ELR (cell line): Measurements from ENCODE around the gene CEMP1.
A peak's percentile ranks its signal among the peaks of the same experiment; 100 is the strongest.

Experiments used
- DNase-seq: peaks from one replicate; pipeline ENCODE4 v3.0.0-alpha.2; 2015; ENCODE audit warnings: low read depth

The CEMP1 gene

DNA sequence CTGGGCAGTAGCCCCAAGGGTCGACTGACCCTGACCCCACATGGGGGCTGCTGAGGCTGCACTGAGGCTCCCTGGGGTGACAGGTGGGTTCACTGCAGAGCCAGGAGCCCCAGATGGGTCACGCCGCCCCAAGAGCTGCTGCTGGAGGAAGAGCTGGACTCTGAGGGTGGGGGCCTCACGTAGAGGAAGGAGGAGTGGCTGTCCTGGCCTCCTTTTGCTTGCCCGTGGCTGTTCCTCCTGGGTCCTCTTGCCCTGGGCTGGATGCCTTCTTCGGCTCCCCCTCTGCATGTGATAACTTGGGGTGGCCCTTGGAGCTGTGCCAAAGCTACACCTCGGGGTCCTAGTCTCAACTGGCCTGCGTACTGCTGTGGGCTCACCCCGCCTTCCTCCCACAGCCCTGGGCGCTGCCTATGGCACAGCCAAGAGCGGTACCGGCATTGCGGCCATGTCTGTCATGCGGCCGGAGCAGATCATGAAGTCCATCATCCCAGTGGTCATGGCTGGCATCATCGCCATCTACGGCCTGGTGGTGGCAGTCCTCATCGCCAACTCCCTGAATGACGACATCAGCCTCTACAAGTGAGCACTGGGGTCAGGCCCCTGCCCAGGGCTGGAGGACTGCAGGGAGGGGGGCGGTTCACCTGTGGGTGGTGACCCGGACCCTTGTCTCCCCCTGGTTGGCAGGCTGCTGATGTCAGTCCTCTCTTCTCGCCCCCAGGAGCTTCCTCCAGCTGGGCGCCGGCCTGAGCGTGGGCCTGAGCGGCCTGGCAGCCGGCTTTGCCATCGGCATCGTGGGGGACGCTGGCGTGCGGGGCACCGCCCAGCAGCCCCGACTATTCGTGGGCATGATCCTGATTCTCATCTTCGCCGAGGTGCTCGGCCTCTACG lies 12.1 kb downstream of the CEMP1 start:
- no peak for DNase-seq

DNA sequence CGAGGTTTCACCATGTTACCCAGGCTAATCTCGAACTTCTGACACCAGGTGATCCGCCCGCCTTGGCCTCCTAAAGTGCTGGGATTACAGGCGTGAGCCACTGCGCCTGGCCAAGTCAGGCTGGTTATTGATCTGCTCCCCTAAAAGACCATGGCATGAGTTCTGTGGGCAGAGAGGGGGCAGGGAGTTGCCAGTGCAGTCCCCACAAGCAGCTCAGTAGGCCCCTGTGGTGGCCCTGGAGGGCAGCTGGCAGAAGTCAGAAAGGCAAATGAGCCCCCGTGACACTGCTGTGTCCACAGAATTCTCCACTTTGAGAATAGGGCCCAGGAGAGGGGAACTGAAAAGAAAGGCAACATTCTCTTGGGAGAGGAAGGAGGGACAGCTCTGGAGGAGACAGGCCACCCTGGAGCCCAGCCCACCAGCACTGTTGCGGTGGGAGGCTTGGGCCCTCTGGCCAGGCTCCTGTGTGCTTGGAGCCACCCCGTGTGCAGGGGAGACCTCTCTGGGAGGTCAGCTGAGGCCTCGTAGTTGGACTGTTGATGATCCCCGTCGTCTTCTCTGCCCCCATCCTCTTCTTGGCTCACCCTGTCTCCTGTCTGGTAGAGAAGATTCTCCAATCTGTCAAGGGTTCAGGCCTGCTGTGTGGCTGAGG lies 13.1 kb downstream of the CEMP1 start:
- no peak for DNase-seq

DNA sequence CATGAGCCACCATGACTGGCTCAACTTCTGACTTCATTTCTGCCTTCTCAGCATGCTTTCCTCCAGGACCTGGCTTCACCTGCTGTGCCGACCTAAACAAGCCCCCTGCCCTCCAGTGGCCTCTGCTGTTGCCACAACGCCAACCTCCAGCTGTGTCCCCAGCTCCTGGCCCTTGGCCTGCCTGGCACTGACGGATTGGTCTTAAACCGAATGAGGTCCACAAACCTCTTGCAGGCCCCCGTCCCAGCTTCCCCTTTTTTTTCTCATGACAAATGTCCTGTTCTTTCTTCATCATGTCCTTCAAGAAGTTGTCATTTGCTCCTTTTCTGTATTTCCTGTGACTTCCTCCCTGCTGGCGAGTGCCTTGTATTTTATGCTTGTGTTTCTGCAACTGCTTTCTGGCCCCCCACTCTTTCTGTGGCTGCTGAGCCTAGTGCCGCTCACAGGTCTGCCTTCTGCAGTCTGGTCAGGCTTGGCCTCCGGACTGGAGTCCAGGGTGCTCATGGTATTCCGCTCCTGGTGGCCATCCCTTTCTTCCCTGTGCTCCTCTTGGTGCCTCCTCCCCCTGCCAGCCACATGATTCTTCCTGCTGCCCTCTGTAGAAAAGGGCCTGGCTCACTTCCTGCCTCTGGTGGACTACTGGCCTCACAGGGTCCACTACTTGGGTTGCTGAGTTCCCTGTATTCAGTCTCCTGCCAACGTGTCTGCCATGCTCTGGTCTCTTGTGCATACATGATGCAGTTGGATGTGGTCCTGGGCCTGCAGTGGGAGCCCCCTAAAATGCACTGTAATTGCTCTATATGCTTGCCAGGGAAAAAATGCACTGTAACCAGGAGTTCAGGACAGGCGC lies 14.6 kb downstream of the CEMP1 start:
- DNase-seq: peak; percentile 42

DNA sequence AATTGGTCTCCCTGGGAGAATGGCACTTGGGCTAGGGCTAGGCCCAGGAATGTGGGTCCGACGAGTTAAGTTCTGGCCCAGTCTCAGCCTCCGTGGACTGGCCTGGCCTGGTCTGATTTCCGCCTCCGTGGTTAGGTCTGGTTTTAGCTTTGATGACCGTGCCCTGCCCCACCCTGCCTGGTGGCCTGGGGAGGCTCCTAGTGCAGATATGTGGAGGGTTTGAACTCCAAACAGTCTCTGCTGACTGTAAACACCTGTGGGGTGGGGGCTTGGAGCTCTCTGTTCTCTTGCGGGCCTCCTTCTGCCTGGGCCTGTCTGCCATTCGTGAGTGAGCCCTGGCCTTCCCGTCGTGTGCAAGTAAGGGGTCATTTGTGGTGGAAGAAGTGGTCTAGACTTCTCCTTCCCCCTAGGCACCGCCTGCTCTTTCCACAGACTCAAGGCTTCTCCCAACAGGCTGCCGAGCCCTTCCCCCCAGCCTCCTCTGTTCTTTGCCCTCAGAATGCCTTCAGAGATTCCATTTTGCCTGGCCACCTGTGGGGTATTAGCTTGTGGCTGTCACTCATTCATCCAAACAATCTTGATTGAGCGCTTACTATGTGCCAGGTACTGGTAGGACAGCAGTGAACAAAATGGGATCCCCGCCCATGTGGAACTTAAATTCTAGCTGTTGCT lies 15.9 kb downstream of the CEMP1 start:
- no peak for DNase-seq

DNA sequence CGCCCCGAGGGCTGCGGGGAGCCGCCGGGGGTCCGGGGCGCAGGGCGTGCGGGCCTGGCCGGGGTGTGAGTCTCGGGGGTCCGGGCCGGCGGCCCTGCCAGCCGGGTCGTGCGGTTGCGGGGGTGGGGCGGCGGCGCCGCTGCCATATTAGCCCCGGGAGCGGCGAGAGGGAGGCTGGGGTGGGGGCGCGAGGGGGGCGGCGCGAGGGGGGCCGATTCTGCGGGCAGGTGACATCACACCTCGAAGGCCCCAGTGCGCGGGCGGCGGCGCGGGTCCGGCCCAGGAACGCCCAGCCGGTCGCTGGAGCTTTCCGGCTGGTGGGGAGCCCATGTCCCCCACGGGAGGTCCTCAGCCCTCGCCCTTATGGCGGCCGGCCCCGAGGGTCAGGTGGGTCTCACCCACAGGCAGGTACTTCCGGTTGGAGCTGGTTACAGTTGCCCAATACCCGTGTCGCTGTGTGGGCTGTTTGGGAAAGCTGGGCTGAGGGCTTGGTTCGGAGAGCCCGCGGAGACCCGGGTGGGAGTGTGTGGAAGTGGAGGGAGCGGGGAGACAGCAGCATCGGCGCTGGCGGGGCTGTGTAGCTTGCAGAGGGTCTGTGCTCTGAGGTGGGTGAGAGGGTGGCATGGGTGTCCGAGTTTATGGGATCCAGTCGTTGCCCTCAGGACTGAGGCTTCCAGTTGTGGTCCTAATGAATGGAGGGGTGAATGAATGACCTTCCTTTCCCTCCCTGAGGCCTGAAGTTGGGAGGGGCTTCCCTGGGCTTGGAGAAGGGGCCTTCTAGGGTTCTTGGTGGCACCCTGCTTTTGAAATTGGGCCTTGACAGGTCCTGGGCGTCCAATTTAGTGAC lies 16.7 kb downstream of the CEMP1 start:
- peak; percentile 23 for DNase-seq

DNA sequence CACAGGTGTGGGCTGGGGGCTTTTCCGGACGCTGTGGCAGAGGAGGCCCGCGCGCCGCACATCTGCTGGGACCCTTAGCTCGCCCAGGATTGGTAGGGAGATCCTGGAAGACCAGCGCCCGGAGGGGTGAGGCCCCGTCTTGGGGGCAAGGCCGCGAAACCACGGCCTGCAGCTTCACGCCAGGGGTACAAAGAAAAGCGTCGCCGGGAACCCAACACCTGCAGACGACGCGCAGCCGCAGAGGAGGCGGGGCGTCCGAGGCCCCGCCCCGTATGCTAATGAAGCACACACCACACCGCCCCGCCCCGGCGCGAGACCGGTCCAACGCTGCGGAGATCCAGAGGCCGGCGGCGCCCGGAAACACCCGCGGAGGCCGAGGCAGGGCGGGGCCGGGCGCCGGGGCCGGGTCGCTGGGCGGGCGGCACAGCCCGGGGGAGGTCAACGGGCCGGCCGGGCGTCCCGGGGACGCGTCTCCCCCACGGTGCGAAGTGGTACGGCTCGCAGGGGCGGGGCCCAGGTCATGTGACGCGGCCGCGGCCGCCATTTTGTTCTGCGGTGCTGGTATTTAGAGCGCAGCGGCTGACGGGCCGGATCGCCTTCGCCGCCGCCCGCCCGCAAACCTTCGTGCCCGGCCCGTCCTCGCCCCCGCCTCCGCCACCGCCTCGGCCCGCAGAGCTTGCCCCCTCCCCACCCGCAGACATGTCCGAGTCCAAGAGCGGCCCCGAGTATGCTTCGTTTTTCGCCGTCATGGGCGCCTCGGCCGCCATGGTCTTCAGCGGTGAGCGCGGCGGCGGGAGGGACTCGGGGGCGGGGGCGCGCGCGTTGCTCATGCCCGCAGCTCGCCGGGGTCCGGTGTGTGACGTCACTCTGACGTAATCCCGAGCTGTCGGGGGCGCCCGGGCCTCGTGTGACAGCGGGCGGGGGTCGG lies 17.5 kb downstream of the CEMP1 start, which contains the start of gene ATP6V0C:
Gene ATP6V0C (plus strand): TSS at position 548 of the 928 bp plus-strand sequence. CDS start 152 bp downstream, at position 700.
- DNase-seq: peak; percentile 84

DNA sequence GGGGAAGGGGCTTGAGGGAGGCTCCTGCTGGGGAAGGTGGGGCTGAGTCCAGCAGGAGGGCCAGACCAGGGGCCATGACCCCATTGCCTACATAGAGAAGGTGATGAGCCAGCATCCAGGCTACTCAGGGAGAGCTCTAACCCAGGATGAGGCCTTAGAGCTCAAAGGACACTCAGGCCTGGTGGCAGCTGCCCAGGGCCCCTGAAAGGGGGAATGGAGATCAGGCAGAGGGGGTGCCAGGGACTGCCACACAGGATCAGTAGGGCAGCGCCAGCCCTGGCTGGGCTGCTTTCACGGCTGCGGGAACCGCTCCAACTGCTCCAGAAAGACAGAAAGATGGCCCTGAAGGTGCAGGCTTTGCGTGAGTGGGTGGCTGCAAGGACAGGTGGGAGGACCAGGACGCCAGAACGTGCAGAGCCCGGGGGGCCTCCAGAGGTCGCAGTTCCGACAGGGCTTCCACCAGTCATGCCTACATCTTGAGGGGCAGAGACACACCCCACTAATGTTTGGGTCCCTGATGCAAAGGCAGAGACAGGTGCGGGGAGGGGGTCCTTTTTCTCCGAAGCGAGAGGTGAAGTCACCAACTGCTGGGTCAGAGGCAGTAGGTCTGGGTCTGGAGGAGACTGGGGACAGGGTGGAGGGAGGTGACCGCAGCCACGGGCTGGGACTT lies 18.3 kb downstream of the CEMP1 start:
- DNase-seq: no peak

DNA sequence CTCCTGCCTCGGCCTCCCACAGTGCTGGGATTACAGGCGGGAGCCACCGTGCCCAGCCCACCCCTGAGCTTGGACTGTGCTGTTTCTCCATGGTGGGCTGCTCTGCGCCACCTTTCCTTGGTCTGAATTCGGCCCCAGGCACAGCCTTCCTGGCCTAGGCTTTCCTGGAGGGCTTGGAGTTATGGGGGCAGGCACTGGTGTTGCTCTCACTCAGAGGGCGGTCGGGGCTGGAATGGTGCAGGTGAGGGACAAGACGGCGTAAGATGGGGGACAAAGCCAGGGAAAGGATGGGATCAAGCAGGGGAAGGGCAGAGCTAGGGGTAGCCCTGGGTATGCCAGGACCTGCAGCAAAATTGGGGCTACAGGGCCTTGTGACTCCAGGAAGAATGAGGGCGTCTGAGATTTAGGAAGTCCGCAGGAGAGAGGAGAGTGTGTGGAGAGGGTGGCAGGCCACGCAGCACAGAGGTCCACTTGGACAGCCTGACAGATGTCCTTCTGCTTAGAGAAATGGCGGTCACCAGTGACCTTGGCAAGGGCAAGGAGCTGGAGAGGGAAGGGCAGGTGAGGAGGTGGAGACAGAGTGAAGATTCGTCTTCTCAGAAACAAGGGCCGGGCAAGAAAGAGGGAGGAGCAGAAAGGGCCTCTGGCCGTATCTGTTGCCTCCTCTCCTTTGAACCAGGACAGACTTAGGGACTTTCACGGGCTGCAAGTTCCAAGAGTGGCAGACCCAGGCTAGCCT lies 19.0 kb downstream of the CEMP1 start:
- no peak for DNase-seq

DNA sequence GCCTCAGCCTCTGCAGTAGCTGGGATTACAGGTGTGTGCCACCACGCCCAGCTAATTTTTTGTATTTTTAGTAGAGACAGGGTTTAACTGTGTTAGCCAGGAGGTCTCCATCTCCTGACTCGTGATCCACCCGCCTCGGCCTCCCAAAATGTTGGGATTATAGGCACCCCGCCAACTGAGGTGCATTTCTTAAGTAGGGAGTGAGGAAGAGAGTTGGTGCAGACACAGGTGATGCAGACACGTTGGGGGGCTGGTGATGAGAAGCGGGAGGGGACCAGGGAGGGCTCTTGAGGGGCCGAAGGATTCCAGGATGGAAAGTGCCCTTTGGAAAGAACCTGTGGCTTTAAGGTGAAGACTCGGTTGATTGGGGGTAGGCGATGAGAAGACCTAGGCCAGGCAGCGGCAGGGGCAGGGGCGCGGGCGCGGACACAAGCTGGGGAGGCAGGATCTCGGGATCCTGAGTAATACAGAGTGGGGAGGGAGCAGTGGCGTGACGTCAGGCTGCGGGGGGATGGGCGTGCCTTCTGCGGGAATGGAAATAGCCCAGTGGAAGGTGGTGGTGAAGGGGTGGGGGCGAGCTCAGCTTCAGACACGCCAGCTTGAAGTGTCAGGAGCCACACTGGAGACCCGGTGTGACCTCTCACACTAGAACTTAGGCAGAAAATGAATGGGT lies 19.9 kb downstream of the CEMP1 start:
- peak; percentile 36 for DNase-seq

DNA sequence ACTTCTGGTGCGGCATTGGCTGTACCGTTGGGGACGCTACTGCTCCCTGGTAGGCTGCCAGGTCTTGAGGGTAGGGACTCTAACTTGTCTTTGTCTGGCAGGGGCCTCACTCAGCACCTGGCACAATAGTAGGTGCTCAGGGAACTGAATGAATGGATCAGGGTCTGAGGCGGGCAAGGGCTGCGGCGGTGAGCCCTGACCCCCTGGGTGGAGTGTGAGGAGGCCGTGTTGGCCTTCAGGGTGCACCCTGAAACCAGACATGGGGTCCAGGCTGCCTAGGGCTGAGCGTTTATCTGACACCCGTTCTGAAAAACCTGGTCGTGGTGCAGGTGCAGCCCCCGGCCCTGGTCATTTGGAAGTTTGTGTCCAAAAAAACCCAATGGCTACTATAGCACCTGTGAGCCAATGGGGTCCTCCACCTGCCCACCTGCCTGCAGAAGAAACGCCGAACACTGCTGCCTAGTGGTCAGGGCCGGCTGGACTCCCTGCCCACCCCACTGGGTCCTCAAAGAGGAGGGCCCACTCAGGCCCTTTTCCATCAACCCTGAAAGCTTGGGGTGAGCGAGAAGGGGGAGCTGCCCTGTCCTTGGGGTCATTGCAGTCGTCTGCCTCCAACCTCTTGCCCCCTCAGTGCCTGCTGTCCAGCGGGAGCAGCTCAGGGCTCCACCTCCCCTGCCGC lies 22.3 kb downstream of the CEMP1 start:
- DNase-seq: no peak

DNA sequence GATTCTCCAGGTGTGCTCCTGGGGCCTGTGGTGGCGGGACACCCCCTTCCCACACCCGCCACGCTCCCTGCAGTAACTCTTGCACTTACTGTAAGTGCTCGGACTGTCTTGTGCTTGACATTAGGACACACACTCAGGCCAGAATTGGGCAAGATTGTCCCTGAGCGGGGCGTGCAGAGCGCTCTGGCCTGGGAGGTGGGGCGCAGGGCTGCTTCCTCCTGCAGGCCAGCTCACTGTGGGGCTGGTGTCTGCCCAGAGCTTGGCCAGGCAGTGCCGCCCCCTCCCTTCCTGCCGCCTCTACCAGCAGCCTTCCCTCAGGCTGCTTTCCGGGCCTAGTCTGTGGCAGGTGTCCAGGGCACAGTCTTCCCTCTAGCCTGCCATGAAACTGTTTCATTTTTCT lies 23.5 kb downstream of the CEMP1 start:
- no peak for DNase-seq

DNA sequence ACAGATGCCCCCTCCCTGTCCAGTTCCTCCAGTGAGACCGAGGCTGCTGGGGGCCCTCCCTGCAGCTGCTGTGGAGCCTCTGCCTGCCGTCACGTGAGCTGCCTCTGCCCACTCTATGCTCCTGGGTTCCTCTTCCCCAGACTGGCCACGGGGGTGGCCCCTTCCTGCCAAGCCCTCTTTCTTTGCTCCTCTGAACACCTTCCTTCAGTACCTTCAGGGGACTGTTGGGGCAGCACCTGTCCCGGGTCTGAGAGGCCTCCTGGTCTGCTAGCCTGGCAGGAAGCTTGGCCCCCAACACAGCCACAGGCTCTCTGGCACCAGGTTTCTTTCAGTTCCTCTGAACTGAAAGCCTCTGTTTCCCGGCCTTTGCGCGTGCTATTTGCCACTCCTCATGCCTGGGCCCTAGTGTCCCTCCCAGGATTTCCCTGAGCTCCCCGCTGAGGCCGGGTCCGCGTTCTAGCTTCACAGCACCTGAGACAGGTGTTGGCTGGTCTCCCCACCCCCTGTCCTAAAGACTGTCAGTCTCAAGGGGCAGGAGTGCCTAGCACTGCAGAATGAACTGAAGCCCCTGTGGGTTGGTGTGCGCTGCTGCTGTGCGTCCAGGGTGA lies 24.1 kb downstream of the CEMP1 start:
- no peak for DNase-seq

DNA sequence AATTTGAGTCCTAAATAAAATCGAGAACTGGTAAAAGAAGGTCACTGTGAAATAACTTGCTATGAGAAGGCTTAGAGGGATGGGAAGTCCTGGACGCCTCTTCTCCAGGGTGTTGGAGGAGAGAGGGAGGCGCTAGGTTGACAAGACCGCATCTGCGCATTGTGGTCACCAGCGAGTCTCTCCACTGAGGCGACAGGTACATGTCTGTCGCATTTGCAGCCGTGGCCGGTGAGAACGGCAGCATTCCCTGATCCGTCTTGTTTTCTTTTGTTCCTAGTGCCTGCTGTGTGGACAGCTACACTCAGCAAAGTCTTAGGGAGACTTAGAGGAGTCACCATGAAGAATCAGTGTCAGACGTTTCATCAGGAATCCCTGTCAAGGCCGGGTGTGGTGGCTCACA lies 25.5 kb downstream of the CEMP1 start:
- DNase-seq: no peak

DNA sequence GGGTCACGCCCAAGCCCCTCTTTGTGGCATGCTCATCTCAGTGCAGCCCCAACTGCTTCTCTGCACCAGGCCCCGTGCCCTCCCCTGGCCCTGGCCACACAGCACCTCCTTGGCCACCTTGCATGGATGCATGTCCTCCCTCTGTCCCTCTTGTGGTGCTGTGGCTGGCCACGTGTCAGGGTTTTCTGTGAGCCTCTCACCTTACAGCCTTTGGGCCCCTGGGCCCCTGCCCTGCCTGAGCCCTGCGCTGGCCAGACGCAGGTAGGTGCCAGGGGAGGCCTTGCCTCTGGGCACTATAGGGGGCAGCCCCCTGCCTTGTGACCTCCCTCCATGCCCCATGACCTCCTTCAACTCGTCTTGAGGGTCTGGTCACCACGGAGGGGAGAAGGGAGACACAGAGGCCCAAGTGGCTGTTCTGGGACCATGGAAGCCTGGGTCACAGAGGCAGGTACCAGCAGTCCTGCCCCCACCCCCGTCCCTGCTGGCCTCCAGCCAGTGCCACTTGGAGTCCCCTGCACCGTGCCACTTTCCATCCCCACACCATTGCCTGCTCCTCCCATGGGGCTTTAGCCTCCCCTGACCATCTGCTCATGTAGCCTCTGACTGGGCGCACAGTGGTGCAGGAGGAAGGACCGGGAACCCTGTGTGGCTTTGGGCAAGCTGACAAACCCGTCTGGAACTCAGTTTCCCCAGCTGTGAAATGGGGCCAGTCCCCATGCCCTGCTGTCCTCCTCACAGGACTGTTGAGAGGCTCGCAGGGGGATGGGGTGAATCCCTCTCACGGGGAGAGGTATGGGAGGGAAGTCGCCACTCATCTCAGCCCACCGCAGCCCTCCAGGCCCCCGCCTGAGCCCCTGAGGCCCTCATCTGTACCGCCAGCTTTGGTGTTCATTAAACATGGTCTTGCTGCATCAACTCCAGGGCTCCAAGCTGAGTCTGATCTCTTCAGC lies 29.0 kb downstream of the CEMP1 start:
- no peak for DNase-seq

DNA sequence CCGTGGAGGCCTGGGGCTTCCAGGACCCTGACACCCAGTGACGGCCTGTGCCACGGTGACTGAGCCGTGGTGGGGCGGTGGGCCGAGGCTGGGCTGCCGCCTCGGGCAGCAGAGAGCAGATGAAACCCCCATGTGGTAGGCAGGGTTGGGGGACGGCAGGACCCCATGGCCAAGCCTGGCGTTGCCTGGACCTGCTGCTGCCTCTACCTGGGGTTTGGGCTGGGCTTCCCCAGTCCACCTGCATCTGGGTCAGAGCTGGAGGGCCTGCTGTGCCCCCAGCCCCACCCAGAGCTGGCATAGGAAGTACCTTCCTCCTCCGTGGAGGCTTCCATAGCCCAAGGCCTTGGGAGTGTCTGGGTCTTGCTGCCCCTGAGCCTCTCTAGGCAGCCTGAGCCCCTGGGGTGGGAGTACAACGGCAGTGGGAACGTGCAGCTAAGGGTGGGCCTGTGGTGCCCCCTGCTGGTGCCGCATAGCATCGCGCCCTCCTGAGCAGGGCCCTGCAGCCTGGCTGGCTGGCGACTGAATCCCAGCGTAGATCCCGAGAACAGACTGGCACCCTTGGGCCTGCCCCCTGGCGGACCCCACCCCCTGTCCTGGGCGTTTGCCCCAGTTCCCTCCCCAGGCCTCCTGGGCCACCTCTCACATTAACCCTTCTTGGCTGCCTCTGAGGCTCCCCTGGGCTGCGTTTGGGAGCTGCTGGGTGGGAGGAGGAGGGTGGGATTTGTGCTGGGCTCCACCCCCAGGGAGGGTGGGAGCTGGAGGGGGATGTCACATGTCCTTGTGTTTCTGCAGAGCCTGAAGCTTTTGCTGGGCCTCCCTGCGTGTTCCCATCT lies 30.1 kb downstream of the CEMP1 start:
- peak; percentile 70 for DNase-seq
